HuH-7.5 (cell line): Measurements from ENCODE around the gene GCFC2.
A peak's percentile ranks its signal among the peaks of the same experiment; 100 is the strongest.

ENCODE experiments used
- DNase-seq: peaks from one replicate; pipeline ENCODE4 v3.0.0; 2011; ENCODE audit warnings: low spot score

Gene GCFC2

DNA sequence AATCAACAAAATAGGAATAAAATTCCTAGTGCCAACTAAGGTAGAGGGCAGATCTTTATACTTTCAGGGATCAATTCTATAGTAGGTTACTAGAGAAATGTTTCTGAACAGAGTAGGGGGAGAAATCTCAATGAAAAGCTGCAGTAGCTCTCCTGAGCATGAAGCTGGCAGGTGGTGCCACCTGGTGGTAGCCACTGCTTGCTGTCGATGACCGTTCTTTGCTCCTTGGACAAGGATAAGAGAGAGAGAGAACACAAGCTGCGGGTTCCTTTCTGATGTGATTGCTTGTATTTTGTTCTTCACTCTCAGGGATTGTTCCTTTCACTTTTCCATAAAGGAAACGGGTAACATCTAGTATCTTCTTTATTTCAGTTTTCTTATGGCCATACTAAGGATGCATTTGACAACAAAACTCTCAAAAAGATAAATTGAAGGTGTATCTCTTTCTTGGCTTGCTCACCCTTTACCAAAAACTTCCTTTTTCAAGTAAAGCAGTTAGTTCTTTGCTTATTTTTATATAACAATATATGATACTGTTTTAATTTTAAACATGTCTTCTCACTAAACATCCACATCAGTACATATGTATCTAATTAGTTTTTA lies 82.7 kb downstream of the GCFC2 start:
- peak; percentile 22 for DNase-seq

DNA sequence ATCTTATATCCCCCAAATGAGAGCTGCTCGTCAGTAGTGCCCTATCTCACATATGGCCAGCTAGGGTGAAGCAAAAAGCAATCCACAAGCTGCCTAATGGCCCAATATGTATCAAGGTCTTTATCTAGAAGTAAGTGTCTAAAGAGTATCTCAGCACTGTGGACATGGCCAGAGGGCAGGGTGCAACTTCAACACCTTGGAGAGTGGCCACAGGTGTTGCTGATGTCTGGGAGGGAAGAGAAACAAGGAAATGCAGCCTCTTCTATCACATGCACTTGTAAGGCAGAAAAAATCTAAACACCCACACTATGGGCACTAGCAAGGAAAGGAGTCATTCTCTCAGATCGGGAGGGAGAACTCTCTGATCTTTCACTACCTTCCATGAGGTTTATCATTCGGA lies 87.8 kb downstream of the GCFC2 start:
- DNase-seq: no peak

DNA sequence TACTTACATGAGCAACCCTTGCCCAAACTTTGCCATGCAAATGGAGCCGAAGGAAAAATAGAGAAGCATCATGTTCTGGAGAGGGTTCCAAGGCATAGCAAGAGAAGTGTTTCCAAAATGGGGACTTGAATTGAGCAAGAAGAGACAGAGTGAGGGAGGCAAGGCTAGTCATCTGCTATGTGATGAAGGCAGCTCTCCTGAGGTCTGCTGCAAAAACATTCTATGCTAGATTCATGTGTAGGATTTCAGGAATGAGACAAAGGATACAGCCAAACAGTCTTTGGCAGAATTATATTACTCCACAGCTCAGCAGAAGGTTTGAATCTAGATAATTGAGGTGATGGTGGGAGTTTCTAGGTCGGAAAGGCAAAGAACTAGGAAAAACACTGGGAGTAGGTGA lies 88.2 kb downstream of the GCFC2 start:
- no peak for DNase-seq

DNA sequence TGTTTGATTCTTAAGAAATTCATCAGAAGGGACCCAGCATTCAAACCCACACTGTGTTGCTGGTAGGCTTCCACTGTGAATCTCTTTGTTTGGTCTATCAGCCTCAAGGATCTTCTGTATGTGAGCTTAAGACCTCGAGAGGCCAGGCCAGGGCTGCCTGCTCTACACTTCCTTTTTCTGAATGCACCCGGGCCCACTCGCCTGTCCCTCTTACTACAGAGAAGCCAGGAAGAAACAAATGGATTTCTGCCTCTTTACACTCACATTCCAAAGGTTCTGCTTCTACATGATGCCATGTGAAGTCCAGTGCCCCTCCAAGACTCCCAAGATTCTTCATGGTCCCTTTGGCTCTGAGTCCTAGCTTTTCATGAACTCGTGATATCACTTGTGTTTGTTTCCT lies 89.5 kb downstream of the GCFC2 start:
- DNase-seq: no peak

DNA sequence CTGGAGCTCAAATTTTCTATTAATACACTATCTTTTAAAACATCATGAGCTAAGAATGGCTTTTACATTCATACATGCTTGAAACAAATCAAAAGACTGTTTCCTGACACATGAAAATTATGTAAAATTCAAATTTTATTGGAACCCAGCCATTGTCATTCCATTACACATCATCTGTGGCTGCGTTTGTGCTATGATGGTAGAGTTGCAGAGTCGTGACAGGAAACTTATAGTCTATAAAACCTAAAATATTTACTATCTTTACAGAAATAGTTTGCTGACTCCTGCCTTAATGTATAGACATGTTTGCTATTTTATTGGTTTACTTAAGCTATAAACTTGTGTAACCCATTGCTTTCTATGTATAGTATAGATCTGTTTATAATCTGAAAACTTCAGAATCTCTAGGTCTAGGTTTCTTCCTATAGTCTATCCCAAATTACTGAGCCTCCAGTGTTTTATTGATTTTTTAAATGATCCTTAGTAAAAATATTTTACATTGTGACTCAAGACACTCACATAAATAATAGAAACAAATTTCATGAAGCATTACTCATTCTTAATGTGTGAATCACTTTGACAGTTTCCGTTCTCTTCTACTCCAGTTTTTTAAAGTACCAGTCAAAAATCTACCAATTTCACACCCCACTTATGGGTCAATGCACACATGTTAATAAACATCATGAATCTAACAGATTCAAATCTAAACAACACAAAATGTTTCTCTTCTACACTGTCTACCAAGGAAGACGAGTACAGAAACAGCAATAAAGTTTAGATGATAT lies 90.6 kb downstream of the GCFC2 start:
- DNase-seq: no peak

DNA sequence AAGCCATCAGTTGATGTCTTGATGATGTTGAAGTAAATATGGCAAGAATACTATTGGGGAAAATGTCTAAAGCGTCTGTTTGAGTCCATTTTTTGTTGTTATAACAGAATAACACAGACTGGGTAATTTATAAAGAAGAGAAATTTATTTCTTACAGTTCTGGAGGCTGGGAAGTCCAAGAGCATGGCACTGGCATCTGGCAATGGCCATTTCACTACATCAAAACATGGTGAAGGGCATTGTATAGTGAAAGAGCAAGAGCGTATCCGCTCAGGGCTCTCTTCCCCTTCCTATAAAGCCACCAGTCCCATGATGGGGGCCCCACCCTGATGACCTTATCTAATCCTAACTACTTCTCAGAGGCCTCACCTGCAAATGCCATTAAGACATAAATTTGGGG lies 93.8 kb downstream of the GCFC2 start:
- no peak for DNase-seq

DNA sequence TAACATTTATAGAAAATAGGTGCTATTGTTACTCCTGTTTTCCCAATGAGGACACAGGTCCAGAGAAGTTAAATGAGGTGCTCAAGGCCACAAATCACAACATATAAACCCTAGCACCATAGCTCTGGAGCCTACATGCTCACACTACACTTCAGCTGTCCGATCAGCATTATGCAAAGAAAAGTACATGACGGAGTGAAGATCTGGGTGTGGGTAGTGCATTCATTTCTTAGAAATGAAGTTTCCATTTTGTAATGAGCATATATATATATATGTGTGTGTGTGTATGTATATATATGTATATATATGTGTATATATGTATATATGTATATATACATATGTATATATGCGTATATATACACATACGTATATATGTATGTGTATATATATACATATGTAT lies 94.3 kb downstream of the GCFC2 start:
- no peak for DNase-seq

DNA sequence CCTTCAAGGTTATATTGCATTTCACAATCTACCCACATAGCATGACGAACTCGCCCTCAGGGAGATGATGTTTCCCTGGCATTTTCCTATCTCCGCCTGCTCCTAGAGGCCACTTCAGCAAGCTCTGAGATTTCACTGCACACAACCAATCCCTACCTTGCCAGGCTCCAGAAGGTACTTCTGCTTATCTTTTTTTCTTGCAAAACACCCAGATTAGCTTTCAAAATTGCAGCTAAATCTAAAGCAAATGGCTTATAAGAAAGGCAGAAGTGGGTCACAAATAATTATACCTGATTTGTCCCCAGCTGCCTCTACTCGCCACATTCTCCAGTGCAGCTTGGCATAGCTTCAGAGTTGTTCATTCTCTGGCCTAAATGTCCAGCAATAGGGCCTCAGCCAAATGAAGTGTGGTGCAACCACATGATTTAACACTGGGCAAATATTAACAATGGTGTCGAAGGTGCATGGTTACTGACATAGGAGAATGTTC lies 96.5 kb downstream of the GCFC2 start:
- no peak for DNase-seq

DNA sequence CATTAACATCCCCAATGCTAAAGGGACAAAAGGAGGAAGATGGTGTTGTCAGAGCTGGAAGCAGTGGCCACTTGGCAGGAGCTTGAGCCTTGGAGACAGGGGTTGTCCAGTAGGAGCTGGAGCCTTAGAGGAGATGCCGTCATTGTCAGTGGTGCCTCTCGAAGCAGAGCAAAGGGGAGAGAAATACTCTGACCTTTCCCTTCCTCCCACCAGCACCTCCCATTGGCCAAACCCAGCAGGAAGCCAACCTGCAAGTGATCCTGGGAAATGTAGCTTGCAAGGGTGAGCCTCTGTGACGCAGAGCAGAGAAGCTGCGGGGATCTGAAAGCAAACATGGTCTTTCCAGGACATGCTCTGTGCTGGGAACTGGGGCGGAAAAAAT lies 97.9 kb downstream of the GCFC2 start:
- no peak for DNase-seq
